ENCODE results near the gene TGM2.
A peak's percentile ranks its signal among the peaks of the same experiment; 100 is the strongest.

DNA sequence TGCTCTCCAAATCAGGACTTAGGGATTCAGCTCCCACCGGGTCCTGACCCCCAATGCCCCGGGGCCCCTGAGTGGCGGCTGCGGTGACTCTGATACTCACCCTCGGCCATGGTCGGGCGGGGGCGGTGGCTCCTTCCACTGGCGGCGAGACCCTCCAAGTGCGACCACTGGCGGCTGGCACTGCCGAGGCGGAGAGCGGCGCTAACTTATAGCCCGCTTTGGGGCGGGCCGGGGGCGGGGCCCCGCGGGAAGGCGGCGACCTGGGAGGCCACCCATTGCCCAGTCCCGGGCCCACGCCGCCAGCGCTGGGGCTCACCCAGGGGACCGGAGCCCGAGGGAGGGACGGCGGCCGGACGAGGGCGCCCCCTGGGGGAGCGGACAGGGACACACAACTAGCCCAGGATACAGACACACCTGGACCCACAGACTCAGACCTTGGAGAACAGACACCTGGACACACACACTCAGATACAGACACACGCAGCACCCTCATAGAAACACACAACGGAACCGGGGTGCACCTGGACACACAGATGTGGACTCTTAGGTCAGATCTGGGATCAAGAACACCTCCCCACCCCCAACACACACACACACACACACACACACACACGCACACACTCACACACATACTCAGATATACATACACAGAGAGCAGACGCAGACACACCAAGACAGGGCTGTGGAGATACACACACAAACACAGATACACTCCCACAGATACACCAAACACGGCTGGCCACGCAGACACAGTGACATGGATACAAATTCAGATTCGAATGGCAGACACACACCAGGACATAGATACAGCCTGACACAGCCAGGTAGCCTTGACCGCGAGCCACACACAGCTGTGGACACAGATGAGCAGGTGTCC, at the start of gene TGM2:
- TF ChIP-seq, protein P1, sequence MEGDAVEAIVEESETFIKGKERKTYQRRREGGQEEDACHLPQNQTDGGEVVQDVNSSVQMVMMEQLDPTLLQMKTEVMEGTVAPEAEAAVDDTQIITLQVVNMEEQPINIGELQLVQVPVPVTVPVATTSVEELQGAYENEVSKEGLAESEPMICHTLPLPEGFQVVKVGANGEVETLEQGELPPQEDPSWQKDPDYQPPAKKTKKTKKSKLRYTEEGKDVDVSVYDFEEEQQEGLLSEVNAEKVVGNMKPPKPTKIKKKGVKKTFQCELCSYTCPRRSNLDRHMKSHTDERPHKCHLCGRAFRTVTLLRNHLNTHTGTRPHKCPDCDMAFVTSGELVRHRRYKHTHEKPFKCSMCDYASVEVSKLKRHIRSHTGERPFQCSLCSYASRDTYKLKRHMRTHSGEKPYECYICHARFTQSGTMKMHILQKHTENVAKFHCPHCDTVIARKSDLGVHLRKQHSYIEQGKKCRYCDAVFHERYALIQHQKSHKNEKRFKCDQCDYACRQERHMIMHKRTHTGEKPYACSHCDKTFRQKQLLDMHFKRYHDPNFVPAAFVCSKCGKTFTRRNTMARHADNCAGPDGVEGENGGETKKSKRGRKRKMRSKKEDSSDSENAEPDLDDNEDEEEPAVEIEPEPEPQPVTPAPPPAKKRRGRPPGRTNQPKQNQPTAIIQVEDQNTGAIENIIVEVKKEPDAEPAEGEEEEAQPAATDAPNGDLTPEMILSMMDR (IDR thresholded peaks at IDR 0.05), result peak; percentile 85 to 97 (median 93)
- TF ChIP-seq POLR2A (IDR thresholded peaks at IDR 0.05), result peak; percentile 36 to 71
